Endothelial cell of umbilical vein (primary cell): ENCODE measurements around the gene GALK1.

Experiments used
- EZH2 ChIP-seq: IDR thresholded peaks from 2 replicates; pipeline ENCODE4 v1.6.1; 2012; ENCODE audit warnings: borderline replicate concordance, low read depth, mild to moderate bottlenecking, moderate library complexity, low read length, inconsistent platforms; ENCODE audit not compliant: severe bottlenecking
- POLR2A ChIP-seq: IDR thresholded peaks from 2 replicates; pipeline ENCODE4 v1.6.1; 2012; ENCODE audit warnings: low read depth, mild to moderate bottlenecking, control low read depth, low read length
- POLR2AphosphoS5 ChIP-seq: IDR thresholded peaks from 2 replicates; pipeline ENCODE4 v1.6.1; 2012; ENCODE audit warnings: low read depth, mild to moderate bottlenecking, control low read depth, low read length, moderate library complexity; ENCODE audit not compliant: insufficient read depth
- TF ChIP-seq, protein P1 (sequence below), 2 donors: IDR thresholded peaks; 1 replicate in 1 of 2; 2 replicates in 1 of 2; pipeline ENCODE4 v1.5.1; 2011; ENCODE audit warnings: low read length in 2 of 2, mild to moderate bottlenecking in 2 of 2, moderate library complexity in 2 of 2, control low read depth in 1 of 2, inconsistent platforms in 1 of 2, low read depth in 1 of 2; ENCODE audit not compliant: insufficient read depth in 1 of 2; ENCODE audit errors: extremely low read depth in 1 of 2
- TF ChIP-seq, protein P2 (sequence below): IDR thresholded peaks from 2 replicates; pipeline ENCODE4 v1.6.1; 2011; ENCODE audit not compliant: insufficient read depth, insufficient read length

DNA sequence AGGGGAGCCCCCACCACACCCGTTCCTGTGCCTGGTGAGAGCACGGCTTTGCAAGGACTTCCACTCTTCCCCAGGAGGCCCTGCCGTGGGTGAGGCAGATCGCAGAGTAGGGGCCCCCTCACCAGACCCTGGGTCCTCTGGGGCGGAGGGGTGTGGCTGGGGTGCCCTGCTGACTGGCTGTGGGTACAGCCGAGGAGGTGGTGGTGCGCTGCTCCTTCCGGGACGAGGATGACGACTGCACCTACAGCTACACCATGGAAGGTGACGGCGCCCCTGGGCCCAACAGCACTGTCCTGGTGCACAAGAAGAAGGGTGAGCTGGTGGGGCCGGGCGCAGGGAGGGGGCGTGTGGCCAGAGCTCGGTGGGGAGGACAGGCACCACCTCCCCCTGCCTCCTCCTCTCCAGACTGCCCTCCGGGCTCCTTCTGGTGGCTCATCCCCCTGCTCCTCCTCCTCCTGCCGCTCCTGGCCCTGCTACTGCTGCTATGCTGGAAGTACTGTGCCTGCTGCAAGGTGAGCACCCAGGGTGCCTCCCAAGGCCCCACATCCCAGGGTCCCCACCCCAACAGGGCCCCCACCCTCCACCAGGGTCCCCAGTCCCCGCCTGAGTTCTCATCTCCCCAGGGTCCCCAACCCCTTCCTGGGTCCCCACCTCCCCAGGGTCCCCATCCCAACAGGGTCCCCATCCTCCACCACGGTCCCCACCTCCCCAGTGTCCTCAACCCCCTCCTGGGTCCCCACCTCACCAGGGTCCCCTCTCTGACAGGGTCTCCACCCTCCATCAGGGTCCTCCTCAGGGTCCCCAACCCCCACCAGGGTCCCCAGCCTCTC lies 27.6 kb downstream of the GALK1 start:
- TF ChIP-seq POLR2A = no peak
- TF ChIP-seq, protein P1, sequence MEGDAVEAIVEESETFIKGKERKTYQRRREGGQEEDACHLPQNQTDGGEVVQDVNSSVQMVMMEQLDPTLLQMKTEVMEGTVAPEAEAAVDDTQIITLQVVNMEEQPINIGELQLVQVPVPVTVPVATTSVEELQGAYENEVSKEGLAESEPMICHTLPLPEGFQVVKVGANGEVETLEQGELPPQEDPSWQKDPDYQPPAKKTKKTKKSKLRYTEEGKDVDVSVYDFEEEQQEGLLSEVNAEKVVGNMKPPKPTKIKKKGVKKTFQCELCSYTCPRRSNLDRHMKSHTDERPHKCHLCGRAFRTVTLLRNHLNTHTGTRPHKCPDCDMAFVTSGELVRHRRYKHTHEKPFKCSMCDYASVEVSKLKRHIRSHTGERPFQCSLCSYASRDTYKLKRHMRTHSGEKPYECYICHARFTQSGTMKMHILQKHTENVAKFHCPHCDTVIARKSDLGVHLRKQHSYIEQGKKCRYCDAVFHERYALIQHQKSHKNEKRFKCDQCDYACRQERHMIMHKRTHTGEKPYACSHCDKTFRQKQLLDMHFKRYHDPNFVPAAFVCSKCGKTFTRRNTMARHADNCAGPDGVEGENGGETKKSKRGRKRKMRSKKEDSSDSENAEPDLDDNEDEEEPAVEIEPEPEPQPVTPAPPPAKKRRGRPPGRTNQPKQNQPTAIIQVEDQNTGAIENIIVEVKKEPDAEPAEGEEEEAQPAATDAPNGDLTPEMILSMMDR (IDR thresholded peaks at IDR 0.05; ENCODE audit: extremely low read depth in 1 of 2, insufficient read depth in 1 of 2, low read depth in 1 of 2, low read length in 2 of 2) = no peak
- no peak for TF ChIP-seq EZH2
- no peak for TF ChIP-seq POLR2AphosphoS5
- TF ChIP-seq, protein P2, sequence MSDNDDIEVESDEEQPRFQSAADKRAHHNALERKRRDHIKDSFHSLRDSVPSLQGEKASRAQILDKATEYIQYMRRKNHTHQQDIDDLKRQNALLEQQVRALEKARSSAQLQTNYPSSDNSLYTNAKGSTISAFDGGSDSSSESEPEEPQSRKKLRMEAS = no peak
